Measurements from ENCODE around the gene CRTAP.

- TF ChIP-seq CTCF (IDR thresholded peaks at IDR 0.05) (no peak), POLR2A (IDR thresholded peaks at IDR 0.05) (no peak)
Measured at GRCh38 chr3:33100229-33100628, 13.6 kb upstream of the CRTAP start.
